T-helper 17 cell (primary cell): ENCODE results near the gene ZFP57. TPM values are rescaled to one million over a fixed set of nuclear protein-coding genes. Genes with fewer than 3 reads are reported as not detected.

Experiments
- ATAC-seq: fragments of 150-1000 bp; cut with Tn5 transposase; 2 replicates; pipeline ENCODE4 v1.10.0; 2021; ENCODE audit warnings: mild to moderate bottlenecking, moderate library complexity
- DNase-seq, 3 donors: peaks; one replicate each; pipeline versions ENCODE4 v3.0.0 to v3.0.0-alpha.2; 2020 to 2021
- H3K9me3 ChIP-seq: one replicate; pipeline ENCODE4 v1.7.0; 2013; ENCODE audit warnings: low read length, mild to moderate bottlenecking; ENCODE audit not compliant: control insufficient read depth, poor library complexity, severe bottlenecking
- H3K27ac Mint-ChIP-seq: one replicate; pipeline ENCODE4 v1.8.0; 2022; ENCODE audit warnings: mild to moderate bottlenecking, moderate library complexity, mixed read lengths
- H3K27me3 Mint-ChIP-seq: one replicate; pipeline ENCODE4 v1.8.0; 2022; ENCODE audit warnings: mixed read lengths
- H3K36me3 Mint-ChIP-seq: one replicate; pipeline ENCODE4 v1.8.0; 2022; ENCODE audit warnings: low read depth, mixed read lengths
- H3K4me1 Mint-ChIP-seq: one replicate; pipeline ENCODE4 v1.8.0; 2022; ENCODE audit warnings: mild to moderate bottlenecking, mixed read lengths
- H3K4me3 Mint-ChIP-seq: one replicate; pipeline ENCODE4 v1.8.0; 2022; ENCODE audit warnings: mild to moderate bottlenecking, moderate library complexity, mixed read lengths
- total RNA-seq, 4 donors: library from RNA in 2 of 4; stranded (reverse) in 2 of 4; gene quantifications; one replicate each; pipeline ENCODE4 v1.2.3 and lab custom pipeline; 2022 to 2026

ZFP57 gene
- 1 to 10 TPM in 1 of 2 donors, not detected in 1; 3.1 TPM for total RNA-seq
- total RNA-seq (lab: John Stamatoyannopoulos, UW): 0 reads per million in 2 donors

GRCh38 chr6:29680904-29681303, at the start of gene ZFP57:
ZFP57 (minus strand) TSS chr6:29681152; CDS start chr6:29677003, 4,149 bp downstream.
- Mint-ChIP-seq H3K27me3 (peaks cover 14% of the 10 kb centered on the region), H3K36me3 (no peaks in the 10 kb centered on the region), H3K4me1 (peaks cover 17% of the 10 kb centered on the region), H3K27ac (peak within 1 kb of the TSS; percentile 47), H3K4me3 (peak within 1 kb of the TSS; percentile 76)
- no peak for DNase-seq
- no peak for ATAC-seq
- no peaks in the 10 kb centered on the region for H3K9me3 ChIP-seq

- peaks cover 45% of the 10 kb centered on the region for H3K4me1 Mint-ChIP-seq
- H3K27ac Mint-ChIP-seq: peak overlapping the region; percentile 32
- H3K4me3 Mint-ChIP-seq: peak overlapping the region; percentile 10
- H3K36me3 Mint-ChIP-seq: no peaks in the 10 kb centered on the region
- no peaks in the 10 kb centered on the region for H3K9me3 ChIP-seq
- H3K27me3 Mint-ChIP-seq: no peaks in the 10 kb centered on the region
- ATAC-seq (peak; percentile 19), DNase-seq (no peak)
Observed at GRCh38 chr6:29730575-29731126, 49.7 kb upstream of the ZFP57 start.

- H3K36me3 Mint-ChIP-seq: no peaks in the 10 kb centered on the region
- no peaks in the 10 kb centered on the region for H3K9me3 ChIP-seq
- peaks cover 52% of the 10 kb centered on the region for H3K4me1 Mint-ChIP-seq
- H3K27ac Mint-ChIP-seq: peak overlapping the region; percentile 32
- ATAC-seq (no peak), DNase-seq (no peak)
- H3K4me3 Mint-ChIP-seq: no peak overlapping the region
- H3K27me3 Mint-ChIP-seq: no peaks in the 10 kb centered on the region
Observed at GRCh38 chr6:29729774-29730328, 48.9 kb upstream of the ZFP57 start.

- no peaks in the 10 kb centered on the region for H3K9me3 ChIP-seq
- Mint-ChIP-seq H3K4me3 (peak overlapping the region; percentile 71), H3K4me1 (peaks cover 53% of the 10 kb centered on the region), H3K36me3 (peaks cover 4% of the 10 kb centered on the region), H3K27me3 (no peaks in the 10 kb centered on the region), H3K27ac (peak overlapping the region; percentile 93)
- ATAC-seq: no peak
- DNase-seq: no peak
Observed at GRCh38 chr6:29728875-29729270, 47.9 kb upstream of the ZFP57 start.

- ATAC-seq (no peak), DNase-seq (no peak)
- peaks cover 53% of the 10 kb centered on the region for H3K4me1 Mint-ChIP-seq
- no peaks in the 10 kb centered on the region for H3K9me3 ChIP-seq
- peaks cover 5% of the 10 kb centered on the region for H3K36me3 Mint-ChIP-seq
- H3K4me3 Mint-ChIP-seq: peak overlapping the region; percentile 71
- peak overlapping the region; percentile 93 for H3K27ac Mint-ChIP-seq
- H3K27me3 Mint-ChIP-seq: no peaks in the 10 kb centered on the region
Observed at GRCh38 chr6:29728173-29728874, 47.4 kb upstream of the ZFP57 start.

GRCh38 chr6:29727637-29728036, 46.7 kb upstream of the ZFP57 start:
- no peak for ATAC-seq
- Mint-ChIP-seq H3K36me3 (peaks cover 5% of the 10 kb centered on the region), H3K4me1 (peaks cover 53% of the 10 kb centered on the region), H3K27me3 (no peaks in the 10 kb centered on the region), H3K27ac (peak overlapping the region; percentile 93), H3K4me3 (peak overlapping the region; percentile 71)
- DNase-seq: no peak
- no peaks in the 10 kb centered on the region for H3K9me3 ChIP-seq

GRCh38 chr6:29726571-29727194, 45.7 kb upstream of the ZFP57 start:
- Mint-ChIP-seq H3K27ac (peak overlapping the region; percentile 93), H3K27me3 (no peaks in the 10 kb centered on the region), H3K4me1 (peaks cover 54% of the 10 kb centered on the region), H3K36me3 (peaks cover 5% of the 10 kb centered on the region), H3K4me3 (peak overlapping the region; percentile 71)
- no peak for ATAC-seq
- no peak for DNase-seq
- no peaks in the 10 kb centered on the region for H3K9me3 ChIP-seq

- ATAC-seq: no peak
- H3K27me3 Mint-ChIP-seq: no peaks in the 10 kb centered on the region
- H3K36me3 Mint-ChIP-seq: peaks cover 5% of the 10 kb centered on the region
- no peak for DNase-seq
- H3K4me3 Mint-ChIP-seq: peak overlapping the region; percentile 96
- H3K4me1 Mint-ChIP-seq: peaks cover 55% of the 10 kb centered on the region
- no peaks in the 10 kb centered on the region for H3K9me3 ChIP-seq
- H3K27ac Mint-ChIP-seq: peak overlapping the region; percentile 93
Observed at GRCh38 chr6:29726001-29726400, 45.0 kb upstream of the ZFP57 start.

GRCh38 chr6:29724937-29725869, 44.3 kb upstream of the ZFP57 start:
- ATAC-seq: no peak
- Mint-ChIP-seq H3K36me3 (peaks cover 5% of the 10 kb centered on the region), H3K27me3 (no peaks in the 10 kb centered on the region), H3K4me3 (peak overlapping the region; percentile 96), H3K4me1 (peaks cover 47% of the 10 kb centered on the region), H3K27ac (peak overlapping the region; percentile 93)
- H3K9me3 ChIP-seq: no peaks in the 10 kb centered on the region
- DNase-seq: no peak

GRCh38 chr6:29723666-29724588, 43.0 kb upstream of the ZFP57 start:
- peak; percentile 58 for ATAC-seq

GRCh38 chr6:29723262-29723665, 42.3 kb upstream of the ZFP57 start, which contains the start of gene HLA-F:
HLA-F (plus strand) TSS chr6:29723434; CDS start chr6:29723464, 30 bp downstream.
- H3K9me3 ChIP-seq: no peaks in the 10 kb centered on the region
- peak; percentile 73 to 83 (median 78) for DNase-seq
- Mint-ChIP-seq H3K36me3 (peaks cover 5% of the 10 kb centered on the region), H3K4me1 (peaks cover 41% of the 10 kb centered on the region), H3K4me3 (peak within 1 kb of the TSS; percentile 96), H3K27ac (peak within 1 kb of the TSS; percentile 93), H3K27me3 (no peaks in the 10 kb centered on the region)
- peak; percentile 85 for ATAC-seq

More at GRCh38 chr6:29723666-29724588, 43.0 kb upstream of the ZFP57 start:
- Mint-ChIP-seq H3K27me3 (no peaks in the 10 kb centered on the region), H3K36me3 (peaks cover 5% of the 10 kb centered on the region), H3K4me3 (peak overlapping the region; percentile 96), H3K4me1 (peaks cover 41% of the 10 kb centered on the region), H3K27ac (peak overlapping the region; percentile 93)
- DNase-seq: peak; percentile 59 to 76 (median 65)
- no peaks in the 10 kb centered on the region for H3K9me3 ChIP-seq
